K562 (cell line): Measurements from ENCODE around the gene PIGN. TPM values are rescaled to one million over a fixed set of nuclear protein-coding genes. Genes with fewer than 3 reads are reported as not detected.

ENCODE experiments used
- ATAC-seq: fragments of 200-7000 bp; cut with Tn5 transposase; 3 replicates; pipeline ENCODE4 v1.9.1; 2020; ENCODE audit warnings: moderate library complexity
- BruUV-seq: library from RNA; stranded (reverse); fragments of 400-500 nt; replicated peaks from 2 replicates; lab custom pipeline; 2021; lab: Mats Ljungman, UMichigan
- CTCF ChIA-PET: fragments of 300-600 bp; formaldehyde crosslinking; extraction: SDS; loops from one replicate; lab custom pipeline; 2021; ENCODE audit warnings: low intra/inter-chr PET ratio; lab: Yijun Ruan, JAX
- POLR2A ChIA-PET: fragments of 300-600, 350-650 bp; sonication (Branson Sonifier 250); formaldehyde crosslinking; extraction: SDS; loops from one replicate; lab custom pipeline; 2021; ENCODE audit warnings: antibody characterized with exemption, inconsistent platforms; lab: Yijun Ruan, JAX
- DNase-seq, 4 experiments: peaks; one replicate each; pipeline versions ENCODE4 v3.0.0 to v3.0.0-alpha.2; 2011 to 2018; ENCODE audit warnings: low spot score in 3 of 4, mixed read lengths in 3 of 4; ENCODE audit errors: extremely low read depth in 1 of 4
- FAIRE-seq: peaks from 2 replicates; lab custom pipeline; 2011; peaks lifted over from hg19 to GRCh38; lab: Jason Lieb, UNC
- H2AFZ ChIP-seq: 2 replicates; pipeline ENCODE4 v1.6.0; 2011; ENCODE audit warnings: low read depth, low read length, control low read depth, inconsistent platforms
- H3K27ac ChIP-seq: fragments of 200-600 bp; 3 replicates; pipeline ENCODE4 v1.8.0; 2011; ENCODE audit warnings: low read depth, mild to moderate bottlenecking, control low read depth, inconsistent platforms, low read length, moderate library complexity, mixed read lengths; ENCODE audit errors: extremely low read depth
- H3K27me3 ChIP-seq, 2 experiments: fragments of 300-600 bp in 1 of 2; 2 replicates in 1 of 2; 3 replicates in 1 of 2; pipeline versions ENCODE4 v1.6.0 to v1.8.0; 2011; ENCODE audit warnings: inconsistent platforms in 2 of 2, low read length in 2 of 2, mild to moderate bottlenecking in 1 of 2, mixed read lengths in 1 of 2, moderate library complexity in 1 of 2; ENCODE audit not compliant: control insufficient read depth in 2 of 2, insufficient read depth in 2 of 2
- H3K36me3 ChIP-seq: fragments of 300-600 bp; 3 replicates; pipeline ENCODE4 v1.8.0; 2011; ENCODE audit warnings: mild to moderate bottlenecking, low read length, inconsistent platforms; ENCODE audit not compliant: control insufficient read depth, insufficient read depth
- H3K4me1 ChIP-seq, 2 experiments: fragments of 200-600 bp in 1 of 2; replicated peaks in 1 of 2; 2 replicates in 1 of 2; 3 replicates in 1 of 2; pipeline versions ENCODE4 v1.5.1 to v1.8.0; 2011; ENCODE audit warnings: inconsistent platforms in 2 of 2, low read length in 2 of 2, mild to moderate bottlenecking in 1 of 2, mixed read lengths in 1 of 2, moderate library complexity in 1 of 2; ENCODE audit not compliant: control insufficient read depth in 2 of 2, insufficient read depth in 2 of 2
- H3K4me2 ChIP-seq: 2 replicates; pipeline ENCODE4 v1.6.1; 2011; ENCODE audit warnings: low read length, control low read depth, inconsistent platforms, mixed read lengths; ENCODE audit not compliant: insufficient read depth
- H3K4me3 ChIP-seq: fragments of 200-600 bp; sonication (generic), shearing (Covaris generic); 2 replicates; pipeline ENCODE4 v1.5.1; 2016; ENCODE audit warnings: control low read depth, inconsistent platforms
- H3K79me2 ChIP-seq: fragments of 200-600 bp; 3 replicates; pipeline ENCODE4 v1.8.0; 2011; ENCODE audit warnings: low read length, inconsistent platforms; ENCODE audit not compliant: control insufficient read depth, insufficient read depth
- H3K9ac ChIP-seq, 2 experiments: 2 replicates each; pipeline versions ENCODE4 v1.6.0 to v1.6.1; 2011; ENCODE audit warnings: low read depth in 2 of 2, low read length in 2 of 2, control low read depth in 1 of 2, inconsistent platforms in 1 of 2, mild to moderate bottlenecking in 1 of 2, mixed read lengths in 1 of 2; ENCODE audit not compliant: insufficient read depth in 1 of 2
- H3K9me1 ChIP-seq: one replicate; pipeline ENCODE4 v1.6.0; 2011; ENCODE audit warnings: inconsistent platforms, mild to moderate bottlenecking, low read length, moderate library complexity; ENCODE audit not compliant: control insufficient read depth, insufficient read depth
- H3K9me3 ChIP-seq: replicated peaks from 2 replicates; pipeline ENCODE4 v1.5.1; 2011; ENCODE audit warnings: low read depth, low read length, inconsistent platforms; ENCODE audit not compliant: control insufficient read depth, insufficient read depth
- H4K20me1 ChIP-seq: replicated peaks from 2 replicates; pipeline ENCODE4 v1.6.1; 2011; ENCODE audit warnings: low read length, inconsistent platforms, mixed read lengths; ENCODE audit not compliant: control insufficient read depth, insufficient read depth
- E2F8 ChIP-seq: fragments of 450-650 bp; IDR thresholded peaks from 2 replicates; pipeline ENCODE4 v1.7.1; 2018; ENCODE audit warnings: mild to moderate bottlenecking, low read depth; ENCODE audit not compliant: partially characterized antibody
- MTA3 ChIP-seq: fragments of 450-650 bp; formaldehyde crosslinking; IDR thresholded peaks from 2 replicates; pipeline ENCODE4 v1.6.1; 2017; ENCODE audit warnings: mild to moderate bottlenecking, borderline replicate concordance
- SNIP1 ChIP-seq: fragments of 450-650 bp; IDR thresholded peaks from 2 replicates; pipeline ENCODE4 v1.7.1; 2017; ENCODE audit warnings: low read depth, mild to moderate bottlenecking
- SPI1 ChIP-seq: IDR thresholded peaks from 2 replicates; pipeline ENCODE4 v1.6.1; 2011; ENCODE audit warnings: low read depth, low read length, control low read depth, borderline replicate concordance
- THRAP3 ChIP-seq: fragments of 450-650 bp; IDR thresholded peaks from 2 replicates; pipeline ENCODE4 v1.6.1; 2016; ENCODE audit warnings: mild to moderate bottlenecking, inconsistent platforms, borderline replicate concordance
- ZNF589 ChIP-seq: fragments of 200-800 bp; sonication (Bioruptor generic); IDR thresholded peaks from 2 replicates; pipeline ENCODE4 v1.6.1; 2016; ENCODE audit warnings: low read depth, missing genetic modification characterization, missing compliant biosample characterization
- WGBS: fragments of 100-300 bp; shearing (Covaris generic); methylation state at CpG from one replicate; pipeline ENCODE4 v1.1.6; 2016; ENCODE audit warnings: low coverage, mixed read lengths; ENCODE audit not compliant: insufficient coverage; ENCODE audit errors: missing lambda C conversion rate; 5-methylcytosine and 5-hydroxymethylcytosine counted together
- in situ Hi-C: fragments of 300-500 bp; cut with MboI; formaldehyde crosslinking; loops from 4 replicates; pipeline ENCODE4 v1.15.0; 2018; ENCODE audit warnings: inconsistent platforms, mixed read lengths
- intact Hi-C: fragments of 100-400 bp; cut with micrococcal nuclease; formaldehyde crosslinking; loops from 2 replicates; pipeline ENCODE4 v1.14.2; 2022
- polyA plus RNA-seq, 8 experiments: library from polyadenylated mRNA; depleted of rRNA in 4 of 8; stranded (reverse) in 5 of 8; unstranded in 3 of 8; fragments of >200 nt; fragmentation: Nextera tagmentation in 2 of 8; fragmentation: Illumina TruSeq in 1 of 8; extraction: Ambion mirVana in 2 of 8; extraction: Trizol in 1 of 8; gene quantifications; 2 replicates each; pipeline versions ENCODE4 v1.2.1 to v1.2.3, GENCODE V29; 2011 to 2014; ENCODE audit warnings: inconsistent platforms in 1 of 8, missing spikeins in 1 of 8
- total RNA-seq, 7 experiments: library from RNA; depleted of rRNA in 6 of 7; stranded (reverse); fragments of >200 nt in 6 of 7; fragmentation: Illumina TruSeq in 2 of 7; extraction: Trizol in 2 of 7; gene quantifications; 2 replicates each; pipeline versions ENCODE4 v1.2.1 to v1.2.3, GENCODE V29; 2011 to 2021; ENCODE audit warnings: low replicate concordance in 1 of 7

Gene PIGN
- total and polyA plus RNA-seq, 9 of the 15 experiments (the other 6 are each of a cell fraction or from before 2014, with no cell fraction given), result 9.9 to 25.6 (median 17.3) TPM

DNA sequence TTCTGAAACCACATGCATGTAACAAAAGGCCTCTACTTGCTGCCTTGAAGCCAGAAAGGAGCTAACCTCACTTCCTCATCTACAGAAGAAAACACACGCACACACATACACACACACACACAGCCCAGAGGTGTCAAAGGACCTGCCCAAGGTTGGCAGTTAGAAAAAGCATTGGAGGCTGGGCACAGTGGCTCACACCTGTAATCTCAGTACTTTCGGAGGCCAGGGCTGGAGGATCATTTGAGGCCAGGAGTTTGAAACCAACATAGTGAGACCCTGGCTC is 168.2 kb downstream of the PIGN start:
- Histone ChIP-seq H3K4me2 (no peak overlapping the region), H4K20me1 (no peaks in the 10 kb centered on the region), H3K79me2 (no peaks in the 10 kb centered on the region), H3K4me3 (no peak overlapping the region), H3K27me3 (no peaks in the 10 kb centered on the region), H3K27ac (no peak overlapping the region), H3K9ac (no peak overlapping the region), H3K4me1 (no peaks in the 10 kb centered on the region), H2AFZ (no peak overlapping the region), H3K36me3 (no peaks in the 10 kb centered on the region), H3K9me3 (no peaks in the 10 kb centered on the region), H3K9me1 (no peaks in the 10 kb centered on the region)
- FAIRE-seq (no peak), DNase-seq (no peak), ATAC-seq (no peak)
- TF ChIP-seq SPI1, result 0 out of 2 replicates have a peak, but pooled peaks have one; percentile 1
- no peak for TF ChIP-seq MTA3
- TF ChIP-seq SNIP1, result no peak
- no peak for TF ChIP-seq THRAP3
- no peak for TF ChIP-seq ZNF589 (CRISPR knock-in tag)
- TF ChIP-seq E2F8, result no peak
- 0% methylated on average over 2 of the region's 2 CpGs for WGBS
- intact Hi-C loops, result no loop called here
- CTCF ChIA-PET, result no interaction called here
- in situ Hi-C loops, result no loop called here
- POLR2A ChIA-PET, result no interaction called here
- BruUV-seq, result no TSS peak
